ENCODE data around the gene SCART1.

Gene SCART1

DNA sequence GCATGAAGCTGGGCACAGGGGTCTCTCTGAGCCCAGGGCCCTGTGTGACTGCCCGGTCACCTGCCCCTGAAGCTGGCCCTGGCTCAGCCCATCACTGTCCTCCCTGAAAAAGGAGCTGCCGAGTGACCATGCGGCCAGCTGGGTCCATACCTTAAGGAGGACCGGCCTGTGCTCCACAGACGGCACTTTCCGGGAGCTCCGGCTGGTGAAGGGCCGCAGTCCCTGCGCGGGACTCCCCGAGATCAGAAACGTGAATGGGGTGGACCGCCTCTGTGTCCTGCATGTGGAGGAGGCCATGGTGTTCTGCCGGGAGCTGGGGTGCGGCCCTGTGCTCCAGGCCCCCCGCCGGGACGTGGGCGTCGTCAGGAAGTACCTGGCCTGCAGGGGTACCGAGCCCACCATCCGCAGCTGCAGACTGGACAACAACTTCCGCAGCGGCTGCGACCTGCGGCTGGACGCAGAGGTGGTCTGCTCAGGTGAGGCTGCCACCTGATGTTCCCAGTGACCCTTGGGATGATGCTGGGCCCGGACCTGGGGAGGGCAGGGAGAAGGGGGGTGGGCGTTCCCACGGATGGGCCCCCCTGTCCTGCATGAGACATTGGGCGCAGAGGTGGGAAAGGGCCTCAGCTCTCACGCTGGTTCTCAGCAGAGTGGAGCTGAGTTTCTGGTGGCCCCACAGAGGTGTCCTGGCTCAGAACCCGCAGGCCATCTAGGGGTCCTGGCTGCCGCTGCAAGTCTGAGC, 3.5 kb downstream of the SCART1 start:
- H3K4me1 Mint-ChIP-seq = peaks cover 39% of the 10 kb centered on the region
- peak overlapping the region; percentile 81 for H3K4me3 Mint-ChIP-seq
- DNase-seq (ENCODE audit: low spot score in 2 of 2) (peak in 1 of 2 donors; percentile 44), ATAC-seq (no peak)
- no peak overlapping the region for H3K27ac Mint-ChIP-seq
- no peaks in the 10 kb centered on the region for H3K9me3 Mint-ChIP-seq
- peaks cover 70% of the 10 kb centered on the region for H3K36me3 Mint-ChIP-seq

DNA sequence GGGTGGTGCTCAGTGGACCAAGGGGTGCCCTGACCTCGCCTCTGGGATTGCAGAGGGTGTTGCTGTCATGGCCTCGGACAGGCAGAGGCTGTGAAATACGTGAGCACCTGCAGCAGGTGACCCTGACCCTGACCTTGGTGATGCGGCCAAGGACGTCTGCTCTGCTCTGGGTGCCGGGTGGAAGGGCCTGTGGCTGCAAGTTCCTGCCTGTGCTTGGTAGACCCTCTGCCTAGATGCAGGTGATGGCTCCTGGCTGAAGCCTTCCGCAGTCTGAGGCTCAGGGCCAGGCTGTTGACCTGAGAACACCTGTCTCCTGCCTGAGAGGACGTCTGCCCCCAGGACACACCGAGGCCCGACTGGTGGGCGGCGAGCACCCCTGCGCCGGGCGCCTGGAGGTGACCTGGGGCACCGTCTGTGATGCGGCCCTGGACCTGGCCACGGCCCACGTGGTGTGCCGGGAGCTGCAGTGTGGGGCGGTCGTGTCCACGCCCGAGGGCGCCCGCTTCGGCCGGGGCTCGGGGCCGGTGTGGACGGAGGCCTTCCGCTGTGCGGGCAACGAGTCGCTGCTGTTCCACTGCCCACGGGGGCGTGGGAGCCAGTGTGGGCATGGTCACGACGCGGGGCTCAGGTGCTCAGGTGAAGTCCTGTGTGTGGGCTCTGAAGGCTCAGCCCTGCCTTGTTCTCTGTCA, 4.4 kb downstream of the SCART1 start:
- Mint-ChIP-seq H3K36me3 (peaks cover 79% of the 10 kb centered on the region), H3K4me3 (no peak overlapping the region), H3K9me3 (no peaks in the 10 kb centered on the region), H3K4me1 (peaks cover 37% of the 10 kb centered on the region), H3K27ac (no peak overlapping the region)
- ATAC-seq (no peak), DNase-seq (ENCODE audit: low spot score in 2 of 2) (no peak)

DNA sequence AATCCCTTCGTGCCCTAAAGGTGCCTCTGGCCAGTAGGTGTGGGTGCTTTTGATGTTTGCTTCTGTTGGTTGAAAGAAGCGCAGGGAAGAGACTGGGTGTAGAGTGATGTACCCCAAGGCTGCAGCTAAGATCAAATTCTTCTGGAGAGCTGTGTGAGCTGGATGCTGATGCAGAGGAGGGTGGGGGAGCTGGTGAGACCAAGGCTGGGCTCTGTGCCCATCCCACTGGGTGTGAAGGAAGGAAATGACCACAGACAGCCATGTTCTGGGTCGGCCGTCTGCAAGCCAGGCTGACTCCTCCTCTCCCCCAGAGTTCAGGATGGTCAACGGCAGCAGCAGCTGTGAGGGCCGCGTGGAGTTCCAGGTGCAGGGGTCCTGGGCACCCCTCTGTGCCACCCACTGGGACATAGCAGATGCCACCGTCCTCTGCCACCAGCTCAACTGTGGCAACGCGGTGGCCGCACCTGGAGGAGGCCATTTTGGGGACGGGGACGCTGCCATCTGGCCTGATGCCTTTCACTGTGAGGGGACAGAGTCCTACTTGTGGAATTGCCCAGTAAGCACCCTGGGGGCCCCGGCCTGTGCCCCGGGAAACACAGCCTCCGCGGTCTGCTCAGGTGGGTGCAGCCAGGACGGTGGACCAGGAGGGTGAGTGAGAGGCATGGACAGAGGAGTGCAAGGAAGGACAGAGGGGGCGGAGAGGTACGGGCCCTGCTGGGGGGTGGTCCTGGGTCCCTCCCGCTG, 5.1 kb downstream of the SCART1 start:
- Mint-ChIP-seq H3K9me3 (no peaks in the 10 kb centered on the region), H3K4me3 (no peak overlapping the region), H3K36me3 (peaks cover 86% of the 10 kb centered on the region), H3K4me1 (peaks cover 38% of the 10 kb centered on the region), H3K27ac (no peak overlapping the region)
- no peak for ATAC-seq
- DNase-seq (ENCODE audit: low spot score in 2 of 2) = peak in 1 of 2 donors; percentile 35

- ATAC-seq = peak; percentile 53
- Mint-ChIP-seq H3K4me3 (no peak overlapping the region), H3K27ac (no peak overlapping the region), H3K9me3 (no peaks in the 10 kb centered on the region), H3K4me1 (peaks cover 42% of the 10 kb centered on the region), H3K36me3 (peaks cover 86% of the 10 kb centered on the region)
- no peak for DNase-seq (ENCODE audit: low spot score in 2 of 2)
Measured at GRCh38 chr10:133459454-133460207, 5.9 kb downstream of the SCART1 start.

DNA sequence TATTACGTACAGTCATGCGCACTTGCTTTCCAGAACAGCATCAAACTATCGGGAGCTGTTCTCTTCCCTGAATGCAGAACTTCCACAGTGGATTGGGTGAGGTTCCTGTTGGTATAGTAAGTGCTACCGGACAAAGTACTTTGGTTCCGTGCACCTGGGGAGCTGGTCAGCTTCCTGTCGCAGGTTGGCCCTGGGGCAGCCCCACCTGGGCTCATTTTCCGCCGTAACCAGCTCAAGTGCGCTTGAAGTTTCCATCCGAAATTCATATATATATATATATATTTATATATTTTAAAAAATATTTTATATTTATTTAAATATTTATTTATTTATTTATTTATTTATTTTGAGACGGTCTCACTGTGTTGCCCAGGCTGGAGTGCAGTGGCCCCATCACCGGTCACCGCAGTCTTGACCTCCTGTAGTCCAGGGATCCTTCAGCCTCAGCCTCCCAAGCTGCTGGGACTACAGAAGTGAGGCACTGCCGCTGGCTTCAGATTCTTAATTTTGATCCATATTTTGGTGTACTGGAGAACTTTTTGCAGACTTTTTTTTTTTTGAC, 6.5 kb downstream of the SCART1 start:
- Mint-ChIP-seq H3K4me1 (peaks cover 39% of the 10 kb centered on the region), H3K9me3 (no peaks in the 10 kb centered on the region), H3K4me3 (no peak overlapping the region), H3K27ac (no peak overlapping the region), H3K36me3 (peaks cover 80% of the 10 kb centered on the region)
- ATAC-seq = no peak
- DNase-seq (ENCODE audit: low spot score in 2 of 2) = no peak

DNA sequence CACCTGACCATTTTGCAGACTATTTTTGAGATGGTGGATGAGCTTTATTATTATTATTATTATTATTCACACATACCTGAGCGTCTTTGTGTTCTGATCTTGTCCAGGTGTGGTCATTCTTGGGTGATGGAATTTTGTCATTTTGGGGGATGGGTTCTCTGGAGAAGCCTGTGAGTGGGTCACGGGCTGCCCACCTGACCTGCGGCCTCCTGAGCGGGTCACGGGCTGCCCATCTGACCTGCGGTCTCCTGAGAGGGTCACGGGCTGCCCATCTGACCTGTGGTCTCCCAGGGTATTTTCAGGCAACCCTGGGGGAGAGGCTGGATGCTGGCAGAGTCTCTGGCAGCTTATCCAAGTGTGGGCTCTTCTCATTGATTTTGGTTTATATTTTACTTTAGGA, 7.3 kb downstream of the SCART1 start:
- Mint-ChIP-seq H3K4me1 (peaks cover 32% of the 10 kb centered on the region), H3K36me3 (peaks cover 79% of the 10 kb centered on the region), H3K9me3 (no peaks in the 10 kb centered on the region), H3K4me3 (no peak overlapping the region), H3K27ac (no peak overlapping the region)
- ATAC-seq (no peak), DNase-seq (ENCODE audit: low spot score in 2 of 2) (no peak)

- no peak for DNase-seq (ENCODE audit: low spot score in 2 of 2)
- Mint-ChIP-seq H3K27ac (no peak overlapping the region), H3K9me3 (no peaks in the 10 kb centered on the region), H3K4me3 (no peak overlapping the region), H3K36me3 (peaks cover 79% of the 10 kb centered on the region), H3K4me1 (peaks cover 32% of the 10 kb centered on the region)
- no peak for ATAC-seq
Measured at GRCh38 chr10:133461841-133462240, 8.1 kb downstream of the SCART1 start.

DNA sequence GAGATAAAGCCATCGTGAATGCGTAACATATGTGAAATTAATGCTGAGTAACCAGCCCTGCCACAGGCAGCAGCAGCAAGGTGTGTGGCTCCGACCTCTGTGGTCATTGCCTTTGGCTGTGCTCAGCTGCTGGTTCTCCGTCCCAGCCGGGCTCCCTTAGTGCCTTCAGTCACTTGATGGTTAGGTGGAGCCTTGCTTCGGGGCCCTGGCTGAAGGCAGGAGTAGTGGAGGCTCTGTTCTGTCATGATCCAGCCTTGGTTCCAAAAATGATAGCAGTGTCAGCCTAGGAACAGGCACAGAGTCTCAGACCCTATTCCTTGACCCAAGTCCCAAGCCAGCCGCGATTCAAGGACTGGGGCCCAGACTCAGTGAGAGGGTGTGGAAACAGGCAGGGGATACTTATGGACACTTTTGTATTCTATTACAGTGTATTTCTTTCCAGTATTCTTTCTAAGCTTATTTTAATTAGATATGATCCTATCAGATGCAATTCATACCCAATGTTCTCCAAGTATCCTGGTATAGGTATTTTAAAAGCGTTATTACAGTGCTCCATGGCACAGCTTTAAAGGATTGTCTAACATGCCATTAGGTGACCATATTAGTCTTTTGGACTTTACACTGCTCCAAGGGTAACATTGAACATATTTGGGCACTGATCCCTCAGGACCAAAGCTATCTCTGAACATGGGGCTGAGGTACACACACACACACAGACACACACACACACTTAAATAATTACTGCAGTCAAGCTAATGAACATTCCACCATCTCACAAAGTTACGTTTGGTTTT, 9.0 kb downstream of the SCART1 start:
- ATAC-seq = no peak
- H3K4me1 Mint-ChIP-seq = peaks cover 41% of the 10 kb centered on the region
- H3K36me3 Mint-ChIP-seq = peaks cover 83% of the 10 kb centered on the region

DNA sequence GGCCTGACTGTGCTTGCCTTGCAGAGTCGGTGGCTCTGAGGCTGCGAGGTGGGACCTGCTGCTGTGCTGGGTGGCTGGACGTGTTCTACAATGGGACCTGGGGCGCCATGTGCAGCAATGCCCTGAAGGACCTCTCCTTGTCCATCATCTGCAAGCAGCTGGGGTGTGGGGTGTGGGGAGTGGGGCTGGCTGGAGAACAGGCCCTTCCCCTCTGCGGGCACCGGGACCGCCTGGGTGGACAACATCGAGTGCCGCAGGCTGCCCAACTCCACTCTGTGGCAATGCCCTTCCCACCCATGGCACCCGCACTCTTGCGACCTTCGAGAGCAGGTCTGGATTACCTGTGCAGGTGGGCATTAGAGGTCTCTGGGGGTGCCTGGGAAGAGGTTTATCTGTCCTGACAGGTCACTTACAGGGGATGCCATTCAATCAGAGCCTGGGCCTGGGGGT, 10.9 kb downstream of the SCART1 start:
- Mint-ChIP-seq H3K4me1 (peaks cover 39% of the 10 kb centered on the region), H3K36me3 (peaks cover 85% of the 10 kb centered on the region), H3K27ac (no peak overlapping the region), H3K9me3 (no peaks in the 10 kb centered on the region), H3K4me3 (no peak overlapping the region)
- DNase-seq (ENCODE audit: low spot score in 2 of 2) = no peak
- no peak for ATAC-seq

More for the DNA sequence above, 9.0 kb downstream of the SCART1 start:
- H3K4me3 Mint-ChIP-seq = no peak overlapping the region
- DNase-seq (ENCODE audit: low spot score in 2 of 2) = no peak
- no peak overlapping the region for H3K27ac Mint-ChIP-seq
- H3K9me3 Mint-ChIP-seq = no peaks in the 10 kb centered on the region

DNA sequence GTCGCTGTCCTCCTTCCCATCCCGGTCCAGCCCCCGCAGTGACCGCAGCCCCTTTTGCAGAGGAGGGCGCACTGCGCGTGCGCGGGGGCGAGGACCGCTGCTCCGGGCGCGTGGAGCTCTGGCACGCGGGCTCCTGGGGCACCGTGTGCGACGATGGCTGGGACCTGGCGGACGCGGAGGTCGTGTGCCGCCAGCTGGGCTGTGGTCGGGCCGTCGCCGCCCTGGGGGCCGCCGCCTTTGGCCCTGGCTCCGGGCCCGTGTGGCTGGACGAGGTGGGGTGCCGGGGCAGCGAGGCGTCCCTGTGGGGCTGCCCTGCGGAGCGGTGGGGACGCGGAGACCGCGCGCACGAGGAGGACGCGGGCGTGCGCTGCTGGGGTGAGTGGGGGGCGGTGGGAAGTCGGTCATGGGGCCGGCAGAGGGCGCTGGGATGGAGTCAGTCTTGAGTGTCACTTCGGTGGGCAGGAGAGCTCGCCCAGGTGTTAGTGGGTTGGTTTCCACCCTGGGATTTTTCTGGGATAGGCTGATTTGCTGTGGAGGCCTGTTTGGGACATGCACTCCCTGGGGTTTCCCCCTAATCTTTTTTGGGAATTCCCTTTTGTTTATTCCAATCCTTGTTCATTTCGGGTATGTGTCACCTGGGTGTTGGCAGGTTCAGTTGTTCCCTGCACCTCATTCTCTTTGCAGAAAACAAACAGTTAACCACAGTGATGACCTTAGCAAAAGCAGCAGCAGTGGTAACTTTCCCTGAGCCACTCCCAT, 11.6 kb downstream of the SCART1 start:
- Mint-ChIP-seq H3K36me3 (peaks cover 90% of the 10 kb centered on the region), H3K4me1 (peaks cover 39% of the 10 kb centered on the region), H3K9me3 (no peaks in the 10 kb centered on the region), H3K27ac (no peak overlapping the region), H3K4me3 (no peak overlapping the region)
- ATAC-seq = peak; percentile 8
- peak in 1 of 2 donors; percentile 35 for DNase-seq (ENCODE audit: low spot score in 2 of 2)

- no peak for DNase-seq (ENCODE audit: low spot score in 2 of 2)
- Mint-ChIP-seq H3K9me3 (no peaks in the 10 kb centered on the region), H3K36me3 (peaks cover 89% of the 10 kb centered on the region), H3K4me1 (peaks cover 38% of the 10 kb centered on the region), H3K27ac (peak overlapping the region; percentile 14), H3K4me3 (no peak overlapping the region)
- peak; percentile 22 for ATAC-seq
Measured at GRCh38 chr10:133465950-133466474, 12.3 kb downstream of the SCART1 start.

DNA sequence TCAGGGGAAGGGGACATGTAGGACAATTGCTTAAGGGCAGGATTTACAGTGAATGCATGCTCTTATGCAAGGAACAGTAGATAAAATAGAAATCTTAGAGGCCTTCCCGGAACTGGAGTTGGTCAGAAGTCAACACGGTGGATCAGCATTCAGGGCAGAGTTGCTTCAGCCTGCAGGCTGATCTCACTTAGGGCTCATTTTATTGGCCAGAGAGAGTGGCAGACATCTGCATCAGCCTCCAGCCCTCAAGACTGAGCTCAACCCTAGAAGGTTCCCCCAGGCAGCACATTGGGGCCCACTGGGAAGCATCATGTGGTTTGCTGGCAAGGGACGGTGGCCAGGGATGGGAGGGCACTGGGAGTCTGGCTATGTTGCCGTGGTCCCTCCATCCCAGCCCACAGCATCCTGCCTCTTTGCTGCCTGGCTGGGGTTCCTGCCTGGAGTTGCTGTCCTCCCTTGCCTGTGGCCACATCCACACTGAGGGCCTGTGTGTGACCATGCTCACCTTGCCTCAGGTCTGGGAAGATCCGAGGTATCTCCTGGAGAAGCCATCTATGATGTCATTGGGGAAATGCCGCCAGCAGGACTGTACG, 13.0 kb downstream of the SCART1 start:
- Mint-ChIP-seq H3K4me3 (no peak overlapping the region), H3K4me1 (peaks cover 38% of the 10 kb centered on the region), H3K9me3 (no peaks in the 10 kb centered on the region), H3K36me3 (peaks cover 86% of the 10 kb centered on the region), H3K27ac (peak overlapping the region; percentile 67)
- DNase-seq (ENCODE audit: low spot score in 2 of 2) (peak in 1 of 2 donors; percentile 36), ATAC-seq (no peak)

DNA sequence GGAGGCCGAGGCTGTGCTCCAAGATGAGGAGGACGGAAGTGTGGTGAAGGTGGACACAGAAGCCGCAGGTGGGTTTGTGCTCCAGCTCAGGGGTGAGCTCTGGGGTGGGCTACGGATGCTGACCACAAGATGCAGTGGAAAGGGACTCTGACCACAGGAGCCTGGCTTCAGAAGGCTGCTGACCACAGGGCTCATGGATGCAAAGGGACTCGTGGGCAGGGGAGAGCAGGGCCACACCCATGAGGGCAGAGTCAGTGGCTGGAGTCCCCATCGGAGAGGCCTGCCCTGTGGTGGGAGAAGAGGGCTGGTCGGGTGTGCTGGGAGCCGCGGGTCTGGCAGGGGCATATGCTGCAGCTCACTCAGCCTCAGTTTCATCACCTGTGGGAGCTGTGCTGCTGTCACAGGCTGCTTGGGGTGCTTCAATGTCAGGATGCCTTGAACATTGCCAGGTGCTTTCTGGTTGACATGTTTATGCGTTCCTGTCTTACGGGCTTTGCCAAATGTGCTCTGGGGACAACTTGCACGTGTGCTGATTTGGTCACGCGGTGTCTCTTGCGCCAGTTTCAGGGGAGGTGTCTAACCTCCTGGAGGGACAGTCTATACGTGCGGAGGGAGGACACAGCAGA, 13.7 kb downstream of the SCART1 start:
- DNase-seq (ENCODE audit: low spot score in 2 of 2) (peak in 1 of 2 donors; percentile 46), ATAC-seq (no peak)
- Mint-ChIP-seq H3K9me3 (no peaks in the 10 kb centered on the region), H3K4me1 (peaks cover 40% of the 10 kb centered on the region), H3K4me3 (no peak overlapping the region), H3K27ac (peak overlapping the region; percentile 67), H3K36me3 (peaks cover 81% of the 10 kb centered on the region)
